Cardiac muscle cell (in vitro differentiated cells and primary cell): ENCODE data around the gene XNDC1N. TPM values are rescaled to one million over a fixed set of nuclear protein-coding genes. Genes with fewer than 3 reads are reported as not detected.

Experiments
- DNase-seq, 2 donors: peaks; one replicate each; pipeline versions ENCODE4 v3.0.0 to v3.0.0-alpha.2; 2010 to 2017; ENCODE audit warnings: low read depth in 1 of 2, low spot score in 1 of 2
- H3K27ac ChIP-seq: fragments of 200-600 bp; sonication (generic); 2 replicates; pipeline ENCODE4 v1.5.1; 2016
- H3K27me3 ChIP-seq: fragments of 200-600 bp; sonication (generic); 2 replicates; pipeline ENCODE4 v1.6.0; 2016; ENCODE audit warnings: control low read depth
- H3K36me3 ChIP-seq: fragments of 200-600 bp; sonication (generic); 2 replicates; pipeline ENCODE4 v1.5.1; 2016; ENCODE audit warnings: control low read depth
- H3K4me1 ChIP-seq: fragments of 200-600 bp; sonication (generic); 2 replicates; pipeline ENCODE4 v1.8.1; 2017; ENCODE audit warnings: low read depth, mild to moderate bottlenecking, mixed run types
- H3K4me3 ChIP-seq: fragments of 200-600 bp; sonication (generic); 2 replicates; pipeline ENCODE4 v1.5.1; 2016; ENCODE audit warnings: mild to moderate bottlenecking
- H3K9me3 ChIP-seq: fragments of 200-600 bp; sonication (generic); 2 replicates; pipeline ENCODE4 v1.5.1; 2017; ENCODE audit warnings: low read depth, mild to moderate bottlenecking, control low read depth
- polyA plus RNA-seq: library from polyadenylated mRNA; unstranded; fragments of >200 nt; fragmentation: Nextera tagmentation; extraction: Ambion mirVana; gene quantifications from 2 replicates; pipeline ENCODE4 v1.2.1, GENCODE V29; 2016
- total RNA-seq: library from RNA; depleted of rRNA; stranded (reverse); fragments of >200 nt; gene quantifications from 2 replicates; pipeline ENCODE4 v1.2.3, GENCODE V29; 2016
- TF ChIP-seq, protein P1 (sequence below): IDR thresholded peaks from 2 replicates; pipeline ENCODE4 v1.5.1; 2012; ENCODE audit warnings: low read depth, mild to moderate bottlenecking, low read length

XNDC1N gene, protein sequence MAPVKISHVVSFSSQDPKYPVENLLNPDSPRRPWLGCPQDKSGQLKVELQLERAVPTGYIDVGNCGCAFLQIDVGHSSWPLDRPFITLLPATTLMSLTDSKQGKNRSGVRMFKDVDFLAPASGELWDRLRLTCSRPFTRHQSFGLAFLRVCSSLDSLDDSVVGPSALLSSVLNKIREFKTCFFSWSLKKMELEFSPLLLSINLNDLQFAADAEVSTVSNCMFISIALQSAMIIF
- total RNA-seq: 8.0 and 8.8 TPM in 2 replicates
- 6.3 and 7.9 TPM in 2 replicates for polyA plus RNA-seq

DNA sequence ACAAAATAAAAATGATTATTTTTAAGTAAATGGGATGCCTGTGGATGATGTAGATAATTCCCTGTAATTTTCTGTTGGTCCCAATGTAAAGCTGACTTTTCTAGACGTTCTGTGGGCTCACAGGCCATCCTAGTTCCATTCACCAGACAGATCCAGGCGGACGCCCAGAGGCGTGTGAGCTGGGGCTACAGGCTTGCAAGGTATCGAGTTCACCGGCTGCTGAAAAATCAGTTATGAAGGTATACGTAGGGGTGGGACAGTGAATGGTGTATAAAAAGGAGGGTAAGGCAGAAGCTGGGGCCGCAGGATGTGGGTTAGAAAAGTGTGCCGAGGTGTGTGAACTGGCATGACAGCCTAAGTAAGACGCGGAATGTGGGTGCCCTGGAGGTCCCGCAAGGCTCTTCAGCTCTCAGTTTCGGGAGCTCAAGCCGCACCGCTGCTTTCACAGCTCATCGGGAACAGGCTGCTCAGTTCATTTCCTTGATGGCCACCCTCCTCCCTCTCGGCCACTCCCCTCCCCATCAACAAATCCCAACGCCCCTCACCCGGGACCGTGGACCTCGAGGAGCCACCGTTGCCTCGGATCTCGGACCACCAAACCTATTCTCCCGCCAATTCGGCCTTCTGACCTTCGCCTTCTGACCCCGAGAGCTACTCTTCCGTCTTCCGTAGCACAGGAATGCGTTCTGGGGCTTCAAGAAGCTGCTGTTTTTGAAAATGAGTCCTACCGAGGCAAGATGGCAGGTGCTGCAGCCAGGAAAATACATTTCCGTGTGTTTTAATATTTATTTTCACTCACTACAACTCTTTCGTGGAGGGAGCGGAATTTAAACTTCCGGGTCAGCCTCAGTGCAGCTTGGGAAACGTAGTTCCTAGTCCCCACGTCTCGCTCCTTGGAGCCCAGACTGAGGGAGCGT is at the start of gene XNDC1N:
XNDC1N (minus strand) TSS at position 775 of the 917 bp plus-strand sequence. CDS start 5,241 bp downstream, outside the sequence.
- TF ChIP-seq, protein P1, sequence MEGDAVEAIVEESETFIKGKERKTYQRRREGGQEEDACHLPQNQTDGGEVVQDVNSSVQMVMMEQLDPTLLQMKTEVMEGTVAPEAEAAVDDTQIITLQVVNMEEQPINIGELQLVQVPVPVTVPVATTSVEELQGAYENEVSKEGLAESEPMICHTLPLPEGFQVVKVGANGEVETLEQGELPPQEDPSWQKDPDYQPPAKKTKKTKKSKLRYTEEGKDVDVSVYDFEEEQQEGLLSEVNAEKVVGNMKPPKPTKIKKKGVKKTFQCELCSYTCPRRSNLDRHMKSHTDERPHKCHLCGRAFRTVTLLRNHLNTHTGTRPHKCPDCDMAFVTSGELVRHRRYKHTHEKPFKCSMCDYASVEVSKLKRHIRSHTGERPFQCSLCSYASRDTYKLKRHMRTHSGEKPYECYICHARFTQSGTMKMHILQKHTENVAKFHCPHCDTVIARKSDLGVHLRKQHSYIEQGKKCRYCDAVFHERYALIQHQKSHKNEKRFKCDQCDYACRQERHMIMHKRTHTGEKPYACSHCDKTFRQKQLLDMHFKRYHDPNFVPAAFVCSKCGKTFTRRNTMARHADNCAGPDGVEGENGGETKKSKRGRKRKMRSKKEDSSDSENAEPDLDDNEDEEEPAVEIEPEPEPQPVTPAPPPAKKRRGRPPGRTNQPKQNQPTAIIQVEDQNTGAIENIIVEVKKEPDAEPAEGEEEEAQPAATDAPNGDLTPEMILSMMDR: no peak
- H3K4me3 ChIP-seq: peak within 1 kb of the TSS; percentile 73
- peaks cover 14% of the 10 kb centered on the region for H3K4me1 ChIP-seq
- no peaks in the 10 kb centered on the region for H3K9me3 ChIP-seq
- DNase-seq: peak; percentile 90 to 91
- no peaks in the 10 kb centered on the region for H3K36me3 ChIP-seq
- H3K27ac ChIP-seq: peak within 1 kb of the TSS; percentile 92
- no peaks in the 10 kb centered on the region for H3K27me3 ChIP-seq

DNA sequence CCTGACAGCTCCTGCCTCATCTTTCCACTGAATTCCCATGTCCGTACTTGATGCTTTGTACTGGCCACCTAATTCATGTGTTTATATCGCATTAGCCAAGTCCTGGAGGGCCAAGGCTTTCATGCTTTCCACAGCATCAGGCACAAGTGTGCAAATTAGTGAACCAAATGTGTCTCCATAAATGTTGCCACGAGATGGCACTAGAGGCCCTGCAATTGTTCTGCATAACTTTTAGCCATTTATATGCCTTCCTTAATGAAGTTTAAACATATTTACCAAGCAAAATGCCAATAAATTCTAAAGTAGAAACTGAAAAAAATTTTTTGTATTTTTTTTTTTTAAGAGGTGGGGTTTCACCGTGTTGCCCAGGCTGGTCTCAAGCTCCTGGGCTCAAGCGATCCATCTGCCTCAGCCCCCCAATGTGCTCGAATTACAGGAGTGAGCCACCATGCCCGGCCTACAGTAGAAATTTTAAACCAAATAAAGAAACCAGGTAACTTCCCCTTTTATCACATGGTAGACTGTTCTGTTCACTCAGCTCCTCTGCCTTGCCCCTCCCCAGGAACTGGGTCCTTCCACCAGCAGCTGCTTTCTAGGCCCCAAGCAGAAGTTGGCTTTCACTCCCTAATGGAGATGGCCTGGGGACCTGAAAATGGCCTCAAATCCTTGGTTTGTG is 49.5 kb upstream of the XNDC1N start:
- peak; percentile 47 to 68 for DNase-seq
- Histone ChIP-seq H3K4me3 (no peak overlapping the region), H3K9me3 (no peaks in the 10 kb centered on the region), H3K36me3 (peaks cover 3% of the 10 kb centered on the region), H3K27ac (no peak overlapping the region), H3K4me1 (no peaks in the 10 kb centered on the region), H3K27me3 (no peaks in the 10 kb centered on the region)
- TF ChIP-seq, protein P1: peak; percentile 73

DNA sequence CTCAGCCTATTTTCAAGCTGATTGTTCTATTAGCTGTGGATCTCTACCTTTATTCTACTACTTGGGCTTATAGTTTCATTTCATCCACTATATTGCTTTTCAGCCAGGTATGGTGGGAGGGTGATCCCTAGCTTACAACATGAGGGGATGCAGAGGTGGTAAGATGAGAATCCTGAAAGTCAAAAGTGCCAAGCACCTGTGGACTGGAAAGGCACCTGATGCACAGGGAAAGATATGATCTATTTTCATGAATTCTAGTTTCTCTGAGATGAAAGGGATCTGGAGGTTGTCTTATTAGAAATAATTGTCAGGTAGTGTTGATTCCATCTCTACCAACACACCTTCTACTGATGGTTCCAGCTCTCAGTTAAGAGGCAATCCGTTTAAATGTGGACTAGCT is 48.7 kb upstream of the XNDC1N start:
- H3K27ac ChIP-seq: peak overlapping the region; percentile 51
- no peaks in the 10 kb centered on the region for H3K9me3 ChIP-seq
- no peak for DNase-seq
- no peaks in the 10 kb centered on the region for H3K4me1 ChIP-seq
- TF ChIP-seq, protein P1: no peak
- H3K27me3 ChIP-seq: no peaks in the 10 kb centered on the region
- no peak overlapping the region for H3K4me3 ChIP-seq
- H3K36me3 ChIP-seq: peaks cover 3% of the 10 kb centered on the region

DNA sequence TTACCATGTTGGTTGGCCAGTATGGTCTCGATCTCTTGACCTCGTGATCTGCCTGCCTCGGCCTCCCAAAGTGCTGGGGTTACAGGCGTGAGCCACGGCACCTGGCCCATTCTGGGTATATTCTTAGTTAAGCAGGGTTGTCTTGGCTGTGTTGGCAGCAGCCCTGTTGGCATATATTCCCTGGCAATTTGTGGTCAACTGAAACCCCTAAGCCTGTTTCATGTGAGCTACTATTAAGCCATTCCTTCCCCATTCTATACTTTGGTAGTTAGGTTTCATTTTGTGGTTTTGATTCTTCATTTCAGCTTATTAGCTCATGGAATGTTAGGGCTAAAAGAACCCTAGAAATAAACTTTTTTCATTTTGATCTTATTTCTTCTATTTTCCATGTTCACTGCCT is 48.2 kb upstream of the XNDC1N start:
- Histone ChIP-seq H3K36me3 (peaks cover 3% of the 10 kb centered on the region), H3K4me1 (no peaks in the 10 kb centered on the region), H3K9me3 (no peaks in the 10 kb centered on the region), H3K27ac (no peak overlapping the region), H3K4me3 (no peak overlapping the region), H3K27me3 (no peaks in the 10 kb centered on the region)
- DNase-seq: no peak
- TF ChIP-seq, protein P1: no peak

DNA sequence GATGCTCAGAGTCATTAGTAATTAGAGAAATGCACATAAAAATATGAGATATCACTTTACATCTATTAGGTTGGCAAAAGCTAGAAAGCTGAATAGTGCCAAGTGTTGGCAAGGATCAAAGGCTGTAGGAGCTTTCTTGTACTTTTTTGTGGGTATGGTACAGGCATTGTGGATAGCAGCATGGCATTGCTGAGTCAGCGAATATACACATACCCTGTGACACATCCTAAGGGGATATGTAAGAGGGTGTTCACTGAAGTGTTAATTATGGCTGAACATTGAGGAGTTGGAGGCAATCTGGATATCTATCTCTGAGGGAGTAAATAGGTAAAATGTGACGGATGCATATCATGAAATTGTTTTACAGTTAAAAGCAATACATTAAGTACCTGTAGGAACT is 43.3 kb upstream of the XNDC1N start:
- H3K27me3 ChIP-seq: no peaks in the 10 kb centered on the region
- TF ChIP-seq, protein P1: no peak
- no peak overlapping the region for H3K27ac ChIP-seq
- peaks cover 12% of the 10 kb centered on the region for H3K36me3 ChIP-seq
- no peaks in the 10 kb centered on the region for H3K9me3 ChIP-seq
- DNase-seq: no peak
- H3K4me3 ChIP-seq: no peak overlapping the region
- no peaks in the 10 kb centered on the region for H3K4me1 ChIP-seq
